Left renal cortex interstitium (tissue), 4 donors: ENCODE results near the gene FHAD1. TPM values are rescaled to one million over a fixed set of nuclear protein-coding genes. Genes with fewer than 3 reads are reported as not detected.

Experiments used
- DNase-seq, 4 donors: peaks; one replicate each; pipeline ENCODE4 v3.0.0-alpha.2; 2013; ENCODE audit warnings: low read depth in 4 of 4, low spot score in 2 of 4, missing footprints in 1 of 4
- polyA plus RNA-seq, 4 donors: library from polyadenylated mRNA; unstranded; fragments of 120-200 nt; gene quantifications; one replicate each; pipeline ENCODE4 v1.2.1, GENCODE V29; 2013; ENCODE audit not compliant: insufficient read length in 4 of 4

FHAD1 gene
- polyA plus RNA-seq, 4 donors: 2.2 to 5.3 (median 4.4) TPM

- peak in 1 of 4 donors; percentile 24 for DNase-seq
Measured at GRCh38 chr1:15323989-15324868, 77.2 kb downstream of the FHAD1 start.

- no peak for DNase-seq
Measured at GRCh38 chr1:15324869-15325335, 77.9 kb downstream of the FHAD1 start.

- no peak for DNase-seq
Measured at GRCh38 chr1:15325375-15326085, 78.5 kb downstream of the FHAD1 start.

GRCh38 chr1:15326691-15327588, 79.9 kb downstream of the FHAD1 start:
- DNase-seq: peak in 1 of 4 donors; percentile 24

GRCh38 chr1:15328351-15329103, 81.5 kb downstream of the FHAD1 start:
- DNase-seq: no peak

- DNase-seq: no peak
Measured at GRCh38 chr1:15329104-15329820, 82.2 kb downstream of the FHAD1 start.

- DNase-seq: no peak
Measured at GRCh38 chr1:15330028-15330427, 83.0 kb downstream of the FHAD1 start.

GRCh38 chr1:15331180-15331579, 84.2 kb downstream of the FHAD1 start:
- no peak for DNase-seq

GRCh38 chr1:15331734-15332133, 84.7 kb downstream of the FHAD1 start:
- DNase-seq: no peak

GRCh38 chr1:15332525-15332924, 85.5 kb downstream of the FHAD1 start:
- no peak for DNase-seq

- no peak for DNase-seq
Measured at GRCh38 chr1:15332952-15333715, 86.1 kb downstream of the FHAD1 start.

GRCh38 chr1:15334995-15335394, 88.0 kb downstream of the FHAD1 start:
- DNase-seq: no peak

GRCh38 chr1:15336866-15337265, 89.8 kb downstream of the FHAD1 start:
- no peak for DNase-seq

GRCh38 chr1:15337656-15338402, 90.8 kb downstream of the FHAD1 start:
- DNase-seq: no peak

GRCh38 chr1:15339570-15339969, 92.5 kb downstream of the FHAD1 start:
- DNase-seq: no peak

- no peak for DNase-seq
Measured at GRCh38 chr1:15341228-15341627, 94.2 kb downstream of the FHAD1 start.

- no peak for DNase-seq
Measured at GRCh38 chr1:15341634-15342407, 94.8 kb downstream of the FHAD1 start.
